Stimulated activated CD8-positive, alpha-beta memory T cell treated with anti-CD3 and anti-CD28 coated beads, Interleukin-7, amount 100 ng/mL, for 48 hours (primary cell): ENCODE measurements around the gene SLC49A3.
"Not testable (repeated sequence)": the region's sequence is repeated elsewhere in the genome, so short reads cannot be mapped to it uniquely, and the experiment has no call there.

Experiments used
- DNase-seq, 2 donors: peaks; one replicate each; pipeline ENCODE4 v3.0.0-alpha.2; 2020; ENCODE audit warnings: low read depth in 1 of 2; ENCODE audit errors: extremely low read depth in 1 of 2

SLC49A3 gene

DNA sequence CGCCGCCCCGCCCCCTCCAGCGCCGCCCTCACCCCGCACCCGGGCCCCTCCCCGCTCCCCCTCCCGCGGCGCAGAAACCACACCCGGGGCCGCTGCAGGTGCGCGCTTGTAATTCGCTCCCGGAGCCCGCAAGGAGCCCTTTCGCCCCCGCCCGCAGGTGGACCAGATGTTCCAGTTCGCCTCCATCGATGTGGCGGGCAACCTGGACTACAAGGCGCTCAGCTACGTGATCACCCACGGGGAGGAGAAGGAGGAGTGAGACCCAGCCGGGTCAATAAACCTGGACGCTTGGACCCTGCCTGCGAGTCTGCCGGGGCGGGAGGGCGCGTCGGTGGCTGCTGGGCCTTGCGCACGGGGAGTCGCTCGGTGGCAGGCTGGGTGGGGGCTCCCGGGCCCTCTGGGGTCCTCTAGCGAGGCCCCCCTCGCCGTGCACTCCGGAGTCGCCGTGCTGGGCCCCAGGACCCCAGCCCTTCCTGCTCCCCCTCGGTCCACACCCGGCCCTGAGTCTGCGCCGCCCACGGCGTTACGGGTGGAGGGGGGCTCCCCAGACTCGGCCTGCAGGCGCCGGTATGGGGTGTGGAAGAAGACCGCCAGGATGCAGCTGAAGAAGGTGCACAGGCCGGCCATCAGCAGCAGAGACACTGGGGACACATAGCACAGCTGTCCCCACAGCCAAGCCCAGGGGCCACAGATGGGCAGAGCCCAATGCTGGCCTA is 7.1 kb downstream of the SLC49A3 start:
- no peak for DNase-seq

- peak in 1 of 2 donors; percentile 36 for DNase-seq
These were observed 7.9 kb downstream of the SLC49A3 start for GRCh38 chr4:680928-681645.

- DNase-seq, result no peak
These were observed 8.4 kb downstream of the SLC49A3 start for GRCh38 chr4:680551-680927.

- no peak for DNase-seq
These were observed 8.9 kb downstream of the SLC49A3 start for GRCh38 chr4:680091-680490.

DNA sequence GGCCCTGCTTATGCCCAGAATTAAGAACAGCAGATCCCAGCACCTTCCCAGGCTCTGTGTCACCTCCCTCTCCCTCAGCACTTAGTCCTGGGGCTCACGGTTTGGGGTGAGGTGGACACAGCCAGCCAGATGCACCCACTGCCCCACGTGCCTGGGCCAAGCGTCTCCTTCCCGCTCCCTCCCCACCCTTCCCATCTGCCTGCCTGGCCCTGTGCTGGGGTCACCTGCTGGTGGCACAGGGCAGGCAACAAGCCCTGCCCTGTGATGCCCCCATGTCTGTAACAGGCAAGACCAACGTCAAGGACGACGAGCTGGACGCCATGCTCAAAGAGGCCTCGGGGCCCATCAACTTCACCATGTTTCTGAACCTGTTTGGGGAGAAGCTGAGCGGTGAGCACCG is 9.3 kb downstream of the SLC49A3 start:
- DNase-seq, result no peak

DNA sequence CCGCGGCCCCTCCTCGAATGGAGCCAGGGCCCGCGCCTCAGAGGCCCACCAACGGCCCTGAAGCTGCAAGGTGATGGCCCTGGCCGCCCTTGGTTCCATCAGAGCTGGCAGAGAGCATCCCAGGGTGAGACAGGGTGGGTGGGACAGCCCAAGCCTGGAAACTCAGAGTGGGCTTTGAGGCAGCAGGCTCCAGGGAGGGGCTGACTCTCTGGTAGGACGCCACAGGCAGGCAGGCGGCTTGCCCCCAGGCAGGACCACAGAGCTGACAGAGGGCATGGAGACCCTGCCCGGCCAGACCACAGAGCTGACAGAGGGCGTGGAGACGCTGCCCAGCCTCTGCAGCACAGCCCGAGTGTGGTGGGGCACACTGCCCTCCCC is 9.9 kb downstream of the SLC49A3 start:
- no peak for DNase-seq

DNA sequence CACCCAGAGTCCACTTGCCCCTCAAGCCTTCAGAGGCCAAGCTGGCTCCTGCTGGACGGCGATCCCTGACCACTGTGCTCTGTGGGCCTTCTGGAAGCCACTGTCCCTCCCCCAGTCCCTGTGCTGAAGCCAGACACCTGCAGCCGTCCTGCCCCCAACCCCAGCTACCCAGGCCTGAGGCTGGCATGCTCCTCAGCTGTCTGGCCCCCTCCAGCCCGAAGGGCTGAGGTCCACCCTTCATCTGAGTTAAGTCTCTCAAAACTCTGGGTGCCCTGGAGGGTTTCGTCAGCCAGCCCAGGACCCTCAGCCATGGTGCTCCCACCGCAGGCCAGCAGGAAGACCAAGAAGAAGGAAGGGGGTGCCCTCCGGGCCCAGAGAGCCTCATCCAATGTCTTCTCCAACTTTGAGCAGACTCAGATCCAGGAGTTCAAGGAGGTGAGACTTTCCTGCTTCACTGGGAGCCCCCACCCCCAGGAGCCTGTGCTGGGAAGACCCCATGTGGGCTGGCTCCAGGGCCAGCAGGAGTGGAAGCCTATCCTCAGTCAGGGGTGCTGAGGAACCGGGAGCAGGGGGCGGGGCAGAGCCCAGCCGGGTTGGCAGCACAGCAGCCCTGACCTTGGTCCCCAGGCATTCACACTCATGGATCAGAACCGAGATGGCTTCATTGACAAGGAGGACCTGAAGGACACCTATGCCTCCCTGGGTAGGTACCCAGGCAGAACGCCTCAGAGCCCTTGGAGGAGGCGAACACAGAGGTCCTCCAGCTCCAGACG is 10.4 kb downstream of the SLC49A3 start:
- no peak for DNase-seq

- DNase-seq, result no peak
These were observed 11.3 kb downstream of the SLC49A3 start for GRCh38 chr4:677431-678293.

GRCh38 chr4:676871-677235 is 12.1 kb downstream of the SLC49A3 start:
- no peak for DNase-seq

- DNase-seq, result no peak
These were observed 12.7 kb downstream of the SLC49A3 start for GRCh38 chr4:675980-676870.

- DNase-seq, result no peak
These were observed 13.7 kb downstream of the SLC49A3 start for GRCh38 chr4:675036-675882.

DNA sequence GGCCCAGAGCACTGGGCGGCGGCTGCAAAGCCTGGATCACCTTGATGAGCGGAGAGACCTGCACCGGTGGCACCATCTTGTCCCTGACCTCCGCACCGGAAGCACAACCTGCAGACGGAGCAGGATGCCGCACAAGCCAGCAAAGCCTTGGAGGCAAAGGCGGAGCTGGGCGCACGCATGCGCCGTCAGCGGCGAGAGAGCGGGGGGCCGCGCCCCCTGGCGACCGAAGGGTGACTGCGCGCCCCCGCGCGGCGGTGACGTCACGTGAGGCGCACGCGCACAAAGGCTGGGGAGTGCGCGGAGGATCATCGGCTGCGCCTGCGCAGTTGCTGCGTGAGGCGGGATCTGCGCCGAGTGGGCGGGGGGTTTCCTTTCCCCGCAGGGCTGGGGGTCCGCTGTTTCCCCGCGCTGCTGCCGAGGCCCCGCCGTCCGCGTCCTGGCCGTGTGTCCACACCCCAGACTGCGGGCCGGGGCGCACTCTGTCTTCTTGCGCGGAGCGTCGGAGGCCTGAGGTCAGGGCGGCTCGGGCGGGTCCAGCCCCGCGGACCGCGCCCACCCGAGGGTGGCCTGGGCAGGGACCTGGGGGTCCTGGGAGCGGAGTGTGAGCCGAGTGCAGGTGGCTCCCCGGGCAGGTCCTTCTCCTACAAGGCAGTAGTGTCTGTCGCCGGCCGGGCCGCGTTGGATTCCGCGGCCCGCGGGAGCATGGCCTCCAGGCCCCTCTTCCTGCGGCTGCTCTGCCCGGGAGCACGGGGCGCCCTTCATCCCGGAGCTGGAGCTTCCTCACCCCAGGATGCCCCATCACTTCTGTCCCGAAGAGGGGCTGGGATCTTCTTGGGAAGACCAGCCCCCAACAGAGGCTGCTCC is 14.5 kb downstream of the SLC49A3 start, which contains the start of the genes ATP5ME and MYL5:
TSS of gene ATP5ME (minus strand) at position 105 of the 864 bp plus-strand sequence. CDS start at position 76, 29 bp downstream.
TSS of gene MYL5 (plus strand) at position 371 of the 864 bp plus-strand sequence. CDS start 3,485 bp downstream, outside the sequence.
- DNase-seq, result peak; percentile 95 to 97

GRCh38 chr4:673349-674091 is 15.4 kb downstream of the SLC49A3 start:
- no peak for DNase-seq

- DNase-seq, result no peak
These were observed 17.2 kb downstream of the SLC49A3 start for GRCh38 chr4:671769-672168.

- DNase-seq, result not testable (repeated sequence)
These were observed 19.0 kb downstream of the SLC49A3 start for GRCh38 chr4:669806-670559.

GRCh38 chr4:668219-668618 is 20.7 kb downstream of the SLC49A3 start:
- not testable (repeated sequence) for DNase-seq
